Measurements from ENCODE around the gene HES7.
A peak's percentile ranks its signal among the peaks of the same experiment; 100 is the strongest.
"Not testable (repeated sequence)": the region's sequence is repeated elsewhere in the genome, so short reads cannot be mapped to it uniquely, and the experiment has no call there.

Gene HES7

DNA sequence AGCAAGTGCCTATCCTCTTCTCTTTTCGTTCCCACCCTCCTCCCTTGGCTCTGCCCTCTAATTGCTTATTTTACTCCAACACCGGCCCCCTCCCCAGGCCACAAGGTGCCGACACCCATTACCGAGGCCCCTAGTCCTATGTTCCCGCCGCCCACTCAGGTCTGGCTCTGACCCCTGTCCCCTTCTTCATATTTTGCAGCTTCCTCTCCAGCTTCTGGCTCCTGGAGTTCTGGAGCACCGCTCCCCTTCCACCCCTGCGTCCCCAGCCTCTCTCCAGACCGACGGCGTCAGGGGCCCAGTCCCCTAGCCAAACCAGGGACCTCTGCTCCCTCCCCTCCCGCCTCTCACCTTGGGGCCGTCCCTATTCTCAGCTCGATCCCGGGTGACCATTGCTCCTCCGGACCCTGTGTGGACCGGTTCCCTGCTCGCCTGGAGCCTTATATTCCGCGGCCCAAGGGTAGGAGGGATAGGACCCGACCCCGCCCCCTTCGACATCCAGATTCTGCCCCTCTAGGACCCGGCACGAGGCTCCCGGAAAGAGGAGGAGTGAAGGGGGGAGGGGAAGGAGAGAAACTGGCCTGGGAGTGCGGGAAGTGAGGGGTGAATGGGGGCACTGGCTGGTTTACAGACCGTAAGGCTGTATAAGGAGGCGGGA lies at the start of gene HES7:
TSS of gene HES7 (minus strand) at position 412 of the 655 bp plus-strand sequence. CDS start at position 390, 22 bp downstream.
- no peak for DNase-seq (ENCODE audit: low read depth)

DNA sequence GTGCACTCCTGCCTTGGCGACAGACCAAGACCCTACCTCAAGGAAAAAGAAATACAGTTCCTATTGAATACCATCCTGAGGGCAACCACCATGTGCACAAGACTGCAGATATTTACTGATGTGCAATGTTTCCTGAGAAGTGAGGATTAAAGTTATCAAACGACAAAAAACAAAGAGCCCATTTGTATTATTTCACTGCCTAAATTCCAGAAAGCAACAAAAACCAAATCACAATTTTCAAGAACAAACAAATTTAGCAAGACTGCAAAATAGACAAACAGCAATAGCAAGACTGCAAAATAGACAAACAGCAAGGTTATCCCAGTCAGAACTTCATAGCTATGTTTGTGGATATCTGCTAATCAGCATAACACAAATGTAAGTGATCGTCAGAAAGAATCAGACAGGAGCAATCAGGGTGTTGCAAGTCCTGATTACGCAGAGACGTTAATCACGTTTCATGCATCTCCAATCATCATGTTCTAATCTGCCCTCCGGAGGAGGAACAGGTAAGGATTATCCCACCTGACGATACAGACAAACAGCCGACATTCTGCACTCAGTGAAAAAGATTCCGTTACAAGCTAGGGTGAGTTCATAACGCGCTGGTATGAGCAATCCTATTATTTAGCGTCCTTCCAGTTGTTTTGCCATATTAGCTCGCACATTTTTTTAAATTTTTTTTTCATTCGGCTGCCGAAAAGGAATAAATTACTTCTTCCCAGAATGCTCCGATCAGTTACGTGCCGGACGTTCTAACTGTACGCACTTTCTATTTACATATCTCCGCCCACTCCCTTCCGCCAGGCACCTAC lies 49.4 kb upstream of the HES7 start:
- peak; percentile 87 for DNase-seq (ENCODE audit: low read depth)

DNA sequence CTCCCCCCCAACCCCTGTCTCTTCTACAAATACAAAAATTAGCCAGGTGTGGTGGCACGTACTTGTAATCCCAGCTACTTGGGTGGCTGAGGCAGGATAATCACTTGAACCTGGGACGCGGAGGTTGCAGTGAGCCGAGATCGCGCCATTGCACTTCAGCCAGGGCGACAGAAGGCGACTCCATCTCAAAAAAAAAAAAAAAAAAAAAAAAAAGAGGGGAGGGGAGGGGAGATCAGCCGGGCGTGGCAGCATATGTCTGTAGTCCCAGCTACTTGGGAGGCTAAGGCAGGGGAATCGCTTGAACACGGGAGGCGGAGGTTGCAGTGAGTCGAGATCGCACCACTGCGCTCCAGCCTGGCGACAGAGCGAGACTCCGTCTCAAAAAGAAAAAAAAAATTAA lies 46.3 kb upstream of the HES7 start:
- DNase-seq (ENCODE audit: low read depth) = not testable (repeated sequence)

DNA sequence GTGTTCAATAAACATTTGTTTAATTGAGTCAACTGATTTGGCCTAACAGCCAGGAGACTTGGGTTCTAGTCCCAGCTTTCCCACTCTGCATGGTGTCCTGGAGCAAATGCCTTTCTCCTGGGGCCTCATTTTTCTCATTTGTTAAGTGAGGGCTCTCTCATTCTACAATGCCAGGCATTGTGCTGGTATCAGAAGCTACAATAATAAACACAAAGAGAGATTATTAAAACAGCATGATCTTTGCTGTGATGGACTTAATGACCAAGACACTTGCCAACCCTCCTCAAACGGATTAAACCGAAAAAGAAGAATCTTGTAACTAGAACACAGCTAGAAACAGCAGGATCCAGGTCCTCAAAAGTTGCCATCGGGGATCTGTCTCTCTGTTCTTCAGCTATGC lies 43.6 kb upstream of the HES7 start:
- no peak for DNase-seq (ENCODE audit: low read depth)

DNA sequence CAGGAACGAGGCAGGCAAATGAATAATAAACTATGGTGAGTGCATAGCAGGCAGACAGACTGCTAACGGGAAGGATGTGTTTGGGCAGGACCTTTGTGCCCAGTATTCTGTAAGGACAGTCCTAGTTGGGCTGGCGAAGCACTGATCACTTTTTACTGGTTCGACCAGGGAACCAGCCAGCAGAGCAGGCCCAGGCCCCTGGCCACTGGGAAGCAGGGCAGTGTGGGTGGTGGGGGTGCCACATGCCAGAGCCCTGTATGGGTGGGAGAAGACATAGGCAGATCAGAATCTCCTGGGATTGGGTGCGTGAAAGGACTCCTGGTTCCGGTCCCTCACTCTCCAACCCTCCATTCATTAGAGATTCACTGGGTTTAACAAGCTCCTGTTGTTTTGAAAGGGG lies 42.8 kb upstream of the HES7 start:
- no peak for DNase-seq (ENCODE audit: low read depth)

DNA sequence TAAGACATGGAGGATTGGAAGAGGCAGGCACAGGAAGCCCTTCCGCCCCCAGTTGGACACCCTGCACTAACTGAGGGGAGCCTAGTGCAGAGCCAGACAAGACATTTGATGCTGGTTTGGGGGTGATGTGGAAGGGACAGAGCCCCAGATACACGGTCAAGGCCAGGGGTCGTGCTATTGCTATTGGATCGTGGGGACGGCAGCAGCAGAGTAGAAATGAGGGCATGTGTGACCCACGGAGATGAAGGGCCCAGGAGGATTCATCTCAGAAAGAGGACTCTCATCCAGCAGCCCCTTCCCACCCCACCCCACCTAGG lies 40.9 kb upstream of the HES7 start:
- DNase-seq (ENCODE audit: low read depth) = no peak

DNA sequence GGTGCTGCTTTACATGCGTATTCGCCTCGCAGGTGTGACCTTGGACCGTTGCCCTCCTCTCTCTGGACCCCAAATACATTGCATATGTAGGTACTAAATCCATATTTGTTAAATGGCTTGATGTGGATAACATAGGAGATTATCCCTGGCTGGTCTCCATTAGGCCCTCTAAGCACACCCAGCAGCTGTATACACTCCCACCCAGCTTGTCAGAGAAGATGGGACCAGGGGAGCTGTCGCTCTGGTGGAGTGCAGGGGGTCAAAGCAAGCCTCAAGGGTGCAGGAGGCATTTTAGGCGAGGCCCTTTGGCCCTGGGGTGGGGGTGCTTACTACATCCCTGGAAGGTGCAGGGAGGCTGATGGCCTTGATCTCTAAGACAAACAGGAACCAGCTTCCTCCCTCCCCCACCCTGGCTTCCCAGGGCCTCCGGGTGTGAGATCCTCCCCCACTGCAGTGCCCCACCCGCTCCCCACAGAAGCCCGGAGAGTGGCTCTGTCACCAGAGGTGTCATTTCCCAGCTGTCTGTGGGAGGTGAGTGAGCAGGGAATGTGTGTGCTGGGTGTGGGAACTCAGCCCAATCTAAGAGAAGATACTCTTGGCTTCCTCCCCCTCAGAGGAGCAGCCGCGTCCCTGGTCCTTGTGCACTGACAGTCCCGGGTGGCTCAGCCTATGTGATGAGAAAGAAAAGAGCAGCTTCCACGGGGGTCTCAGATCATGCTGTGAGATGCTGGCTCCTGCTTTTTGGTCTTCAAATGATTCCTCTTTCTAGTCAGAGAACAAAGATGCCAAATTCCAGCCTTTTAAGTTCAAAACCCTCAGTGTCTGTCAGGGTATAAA lies 40.3 kb upstream of the HES7 start:
- no peak for DNase-seq (ENCODE audit: low read depth)

DNA sequence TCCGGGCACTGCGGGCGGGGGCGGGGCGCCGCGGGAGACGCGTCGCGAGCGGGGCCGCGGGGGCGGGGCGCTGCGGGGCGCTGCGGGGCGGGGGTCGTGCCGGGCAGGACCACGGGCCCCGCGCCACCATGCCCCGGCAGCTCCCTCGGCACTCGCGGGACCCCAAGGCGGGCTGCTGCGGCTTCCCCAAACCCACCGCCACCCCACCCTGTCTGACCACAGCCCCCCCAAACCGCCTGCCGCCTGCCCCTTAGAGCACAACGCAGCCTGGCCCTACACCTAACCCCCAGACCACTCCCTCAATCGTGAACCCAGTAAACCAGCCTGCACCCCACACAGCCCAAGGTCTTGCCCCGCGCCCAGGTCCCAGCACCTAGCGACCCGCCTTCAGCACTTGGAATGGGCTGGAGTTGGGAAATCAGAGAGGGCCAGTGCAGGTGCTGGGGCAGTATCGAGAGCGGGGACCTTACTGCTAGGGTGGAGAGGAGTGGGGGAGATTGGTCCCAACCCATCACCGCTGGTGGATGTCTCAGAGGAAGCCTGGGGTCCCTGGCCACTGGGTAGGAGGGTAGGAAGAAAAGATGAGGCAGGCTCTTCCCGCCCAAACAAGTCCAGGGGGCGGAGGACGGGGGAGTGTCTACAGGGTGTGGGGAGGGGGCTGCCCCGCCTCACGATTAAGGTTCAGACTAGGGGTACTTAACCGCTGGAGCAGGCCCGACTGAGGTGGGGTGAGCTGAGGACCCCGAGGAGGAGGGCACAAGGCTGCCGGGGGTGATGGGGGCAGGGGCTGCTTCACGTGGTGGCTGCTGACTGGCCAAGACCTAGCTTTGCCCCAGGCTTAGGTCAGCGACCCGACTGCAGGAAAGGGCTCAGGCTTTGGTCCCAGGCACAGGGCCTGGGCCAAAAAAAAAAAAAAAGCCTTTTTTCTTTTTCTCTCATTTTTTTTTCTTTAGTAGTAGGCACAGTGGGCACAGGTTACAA lies 39.4 kb upstream of the HES7 start:
- no peak for DNase-seq (ENCODE audit: low read depth)

DNA sequence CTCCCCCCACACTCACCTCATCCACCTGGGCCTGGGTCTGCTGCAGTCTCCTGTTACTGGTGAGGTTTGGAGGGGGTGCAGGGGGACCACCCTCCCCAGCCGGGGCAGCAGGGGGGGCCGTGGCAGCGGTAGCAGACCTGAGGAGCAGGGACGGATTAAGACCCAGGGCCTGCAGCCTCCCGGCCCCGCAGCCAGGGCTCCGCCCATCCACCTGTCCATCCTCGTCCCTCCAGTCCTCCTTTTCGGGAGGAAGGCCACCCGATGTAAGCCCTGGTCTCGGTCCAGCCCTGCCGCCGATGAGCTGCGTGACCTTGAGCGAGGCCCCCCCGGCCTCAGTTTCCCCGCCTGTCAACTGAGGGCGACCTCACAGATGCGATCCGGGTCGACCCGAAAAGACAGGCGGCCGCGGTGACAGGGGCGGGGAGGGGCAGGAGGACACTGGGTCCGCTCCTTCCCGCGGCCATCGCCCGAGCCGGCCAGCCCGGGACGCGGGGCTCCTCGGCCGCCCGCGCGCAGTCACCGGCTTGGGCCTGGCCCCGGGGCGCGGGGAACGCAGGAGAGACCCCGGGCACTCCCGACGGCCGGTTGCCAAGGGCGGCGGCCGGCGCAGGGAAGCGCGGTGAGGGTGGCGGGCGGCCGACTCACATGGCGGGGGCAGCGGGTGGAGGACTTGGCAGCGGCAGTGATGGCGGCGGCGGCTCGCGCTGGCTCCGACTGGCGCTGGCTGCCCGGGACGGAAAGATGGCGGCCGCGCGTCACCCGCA lies 38.5 kb upstream of the HES7 start, which contains the start of gene VAMP2:
TSS of gene VAMP2 (minus strand) at position 716 of the 764 bp plus-strand sequence. CDS start at position 647, 69 bp downstream.
- no peak for DNase-seq (ENCODE audit: low read depth)

DNA sequence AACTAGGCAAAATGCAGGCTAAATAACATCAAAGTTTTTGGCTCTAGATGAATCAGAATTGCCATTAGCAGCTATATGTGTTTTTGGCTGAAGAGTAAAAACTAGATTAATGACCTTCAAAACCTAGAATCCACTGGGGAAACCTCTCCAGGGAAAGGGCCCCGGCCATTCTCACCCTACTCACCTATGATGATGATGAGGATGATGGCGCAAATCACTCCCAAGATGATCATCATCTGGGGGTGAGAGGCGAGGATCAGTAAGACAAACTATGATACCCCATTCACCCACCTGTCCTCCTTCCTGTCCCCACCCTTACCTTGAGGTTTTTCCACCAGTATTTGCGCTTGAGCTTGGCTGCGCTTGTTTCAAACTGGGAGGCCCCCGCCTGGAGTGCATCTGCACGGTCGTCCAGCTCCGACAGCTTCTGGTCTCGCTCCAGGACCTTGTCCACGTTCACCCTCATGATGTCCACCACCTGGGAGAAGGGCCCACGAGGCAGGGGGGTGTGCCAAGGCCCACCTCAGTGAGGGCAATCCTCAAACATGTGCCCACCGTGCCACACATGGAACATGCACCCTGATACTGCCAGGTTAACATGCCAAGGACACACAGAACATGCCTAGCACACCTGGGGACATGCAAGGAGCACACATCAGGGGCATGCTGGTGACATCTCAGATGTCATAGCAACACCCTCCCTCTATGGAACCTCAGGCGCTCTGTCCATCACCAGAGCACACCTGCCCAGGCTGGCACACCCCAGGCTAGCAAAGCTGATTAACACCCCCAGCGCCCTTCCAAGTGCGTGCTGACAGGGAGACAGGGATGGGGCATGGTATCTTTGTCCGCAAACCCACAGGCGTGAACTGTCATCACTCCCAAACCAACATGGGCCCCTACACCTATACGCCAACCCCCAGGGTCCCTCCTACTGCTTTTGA lies 37.7 kb upstream of the HES7 start:
- no peak for DNase-seq (ENCODE audit: low read depth)

DNA sequence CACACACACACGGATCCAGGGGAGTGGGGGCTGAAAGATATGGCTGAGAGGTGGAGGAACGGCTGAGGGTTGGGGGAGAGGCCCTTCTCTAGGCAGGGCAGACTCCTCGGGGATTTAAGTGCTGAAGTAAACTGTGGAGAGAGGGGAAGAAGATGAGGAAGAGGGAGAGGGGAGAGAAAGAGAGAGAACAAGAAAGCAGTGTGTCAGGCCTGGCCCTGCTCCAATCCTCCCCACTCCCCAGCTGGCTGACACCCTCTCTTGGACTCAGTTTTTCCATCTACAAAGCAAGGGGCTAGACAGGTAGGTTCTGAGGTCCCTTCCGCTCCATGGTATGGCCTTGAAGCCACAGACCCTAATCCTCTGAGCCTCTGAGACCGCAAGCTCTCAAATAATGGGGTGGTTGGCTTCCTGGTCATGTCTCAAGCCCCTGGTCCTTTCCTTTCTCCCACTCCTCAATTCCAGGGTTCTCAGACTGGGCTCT lies 36.9 kb upstream of the HES7 start:
- no peak for DNase-seq (ENCODE audit: low read depth)

DNA sequence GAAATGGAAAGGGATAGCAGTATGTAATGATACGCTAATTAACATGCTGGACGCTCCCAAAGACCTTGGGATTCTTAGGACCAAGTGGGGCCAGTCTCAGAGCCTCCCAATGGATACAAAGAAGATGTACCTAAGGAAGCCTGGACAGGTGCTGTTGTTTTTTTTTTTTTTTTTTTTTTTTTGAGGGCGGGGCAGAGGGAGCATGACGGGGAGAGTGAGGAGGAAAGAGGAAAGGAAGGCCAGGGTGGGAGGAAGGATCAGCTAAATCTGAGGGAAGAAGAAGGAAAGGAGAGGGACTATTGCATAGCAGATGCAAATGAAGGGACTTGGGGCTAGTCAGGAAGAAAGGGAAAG lies 36.3 kb upstream of the HES7 start:
- no peak for DNase-seq (ENCODE audit: low read depth)

DNA sequence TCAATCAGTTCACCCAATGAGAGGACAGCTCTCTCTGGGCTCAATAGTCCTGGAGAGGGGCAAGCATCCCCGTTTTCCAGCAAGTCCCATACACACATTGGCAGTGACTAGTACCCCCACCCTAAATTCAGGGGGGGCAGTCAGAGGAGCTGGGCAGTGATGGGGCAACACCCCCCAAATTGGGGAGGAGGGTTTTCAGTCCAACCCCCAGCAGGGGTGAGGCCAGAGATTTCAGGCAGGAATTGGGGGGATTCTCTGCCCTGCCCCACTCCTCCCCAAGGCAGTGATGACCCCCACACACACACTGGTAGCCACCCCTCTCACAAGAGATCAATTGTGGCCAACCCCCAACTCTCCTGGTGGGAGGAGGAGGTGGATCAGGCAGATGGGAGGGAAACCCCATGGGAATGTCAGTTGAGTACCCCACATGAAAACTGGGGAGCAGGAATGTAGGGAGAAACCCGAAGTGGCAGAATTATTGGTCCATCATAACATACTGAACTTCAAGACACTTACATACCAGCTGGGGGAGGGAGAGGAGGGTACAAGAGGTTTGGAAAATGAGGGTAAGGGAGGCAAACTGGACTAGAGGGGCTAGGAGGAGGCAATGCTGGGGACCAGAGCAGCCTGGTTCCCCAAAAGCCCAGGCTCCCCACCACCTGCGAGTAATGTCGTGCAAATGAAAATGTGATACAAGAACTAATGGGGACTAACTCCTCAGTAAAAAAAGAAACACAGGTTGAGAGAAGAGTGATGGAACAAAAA lies 35.7 kb upstream of the HES7 start:
- DNase-seq (ENCODE audit: low read depth) = no peak

DNA sequence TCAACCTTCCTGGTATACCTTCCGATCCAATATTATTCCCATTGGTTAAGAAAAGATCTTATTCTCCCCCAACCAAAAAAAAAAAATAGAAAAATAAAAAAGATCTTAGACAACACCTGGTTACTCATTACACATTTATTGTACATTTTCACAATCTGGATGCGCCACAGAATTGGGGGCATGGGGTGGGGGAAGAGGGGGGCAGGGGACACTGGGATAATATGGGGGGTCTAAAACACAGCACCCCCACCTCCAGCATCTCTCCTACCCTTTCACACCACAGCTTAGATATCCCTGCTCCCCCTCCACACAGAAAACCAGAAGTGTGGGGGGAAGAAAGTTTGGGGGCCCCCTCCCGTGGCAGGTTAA lies 35.1 kb upstream of the HES7 start:
- no peak for DNase-seq (ENCODE audit: low read depth)

DNA sequence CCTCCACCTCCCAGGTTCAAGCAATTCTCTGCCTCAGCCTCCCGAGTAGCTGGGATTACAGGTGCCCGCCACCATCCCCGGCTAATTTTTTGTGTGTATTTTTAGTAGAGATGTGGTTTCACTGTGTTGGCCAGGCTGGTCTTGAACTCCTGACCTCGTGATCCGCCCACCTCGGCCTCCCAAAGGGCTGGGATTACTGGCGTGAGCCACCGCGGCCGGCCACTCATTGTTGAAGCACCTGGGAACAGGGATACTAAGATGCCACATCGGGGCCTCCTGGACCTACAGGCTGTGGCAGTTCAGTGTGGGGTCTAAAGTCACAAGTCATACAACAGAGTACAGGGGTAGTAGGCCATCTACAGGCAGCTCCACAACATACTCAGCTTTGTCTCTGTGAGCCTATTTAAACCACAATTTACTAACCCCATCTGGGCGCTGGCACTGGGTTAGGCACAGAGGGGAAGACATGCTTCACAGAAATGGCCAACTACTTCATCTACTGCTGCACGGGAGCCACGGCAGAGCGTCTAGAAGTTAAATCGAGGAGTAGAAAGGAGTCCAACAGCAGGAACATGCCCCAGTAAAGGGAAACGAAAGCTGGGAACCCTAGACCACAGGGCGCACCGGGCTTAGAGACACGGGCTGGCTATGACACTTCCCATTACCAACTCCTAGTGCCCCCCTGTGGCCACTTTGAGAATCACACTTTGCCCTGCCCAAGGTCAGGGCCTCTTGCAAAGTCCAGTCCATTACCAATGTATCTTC lies 34.5 kb upstream of the HES7 start:
- peak; percentile 80 for DNase-seq (ENCODE audit: low read depth)

DNA sequence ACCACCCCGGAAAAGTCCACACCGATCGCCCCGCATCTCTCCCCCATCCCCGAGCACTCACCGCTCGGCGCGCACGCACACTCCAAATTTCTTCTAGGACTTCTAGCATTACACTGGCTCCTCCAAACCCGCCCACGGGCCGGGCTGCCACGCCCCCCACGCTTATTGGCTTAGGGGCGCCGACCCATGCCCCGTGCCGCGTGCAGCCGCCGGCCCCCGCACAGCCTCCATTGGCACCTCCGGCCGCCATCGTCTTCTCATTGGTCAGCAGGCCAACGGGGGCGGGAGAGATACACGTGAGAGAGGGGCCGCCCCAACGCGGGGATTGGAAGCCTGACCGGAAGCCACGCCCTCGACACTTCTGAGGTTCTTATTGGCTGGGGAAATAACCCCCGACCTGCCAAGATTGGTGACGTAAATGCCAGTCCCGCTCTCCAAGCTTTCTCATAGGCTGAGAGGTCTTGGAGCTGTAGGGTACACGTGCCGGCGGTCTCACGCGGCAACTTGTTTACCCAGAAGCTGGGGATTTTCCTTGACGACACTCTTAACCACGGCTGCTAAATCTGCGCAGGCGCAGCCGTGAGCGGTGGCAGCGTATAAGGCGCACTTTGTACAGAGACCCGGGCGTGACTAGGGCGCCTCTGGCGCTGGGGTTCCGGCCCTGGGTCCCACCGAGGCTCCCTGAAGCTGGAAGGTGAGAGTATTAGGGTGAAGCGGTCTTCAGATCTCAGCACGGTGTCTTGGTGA lies 32.5 kb upstream of the HES7 start:
- peak; percentile 100 for DNase-seq (ENCODE audit: low read depth)

DNA sequence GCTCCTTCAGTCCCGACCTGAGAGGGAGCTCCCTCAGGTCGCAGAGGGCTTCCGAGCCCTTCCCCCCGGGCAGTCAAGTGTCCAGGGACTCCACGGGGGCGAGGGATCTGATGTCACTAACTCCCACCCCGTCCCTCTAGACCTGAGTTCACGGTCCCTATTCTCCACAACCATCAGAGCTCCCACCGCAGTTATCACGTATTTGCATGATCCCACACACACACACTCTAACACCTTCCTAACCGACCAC lies 32.0 kb upstream of the HES7 start:
- DNase-seq (ENCODE audit: low read depth) = no peak
